Stromal cell of bone marrow (primary cell): Measurements from ENCODE around the gene MMS19.
"Not testable (repeated sequence)": the region's sequence is repeated elsewhere in the genome, so short reads cannot be mapped to it uniquely, and the experiment has no call there.

Experiments used
- DNase-seq: peaks from one replicate; pipeline ENCODE4 v3.0.0-alpha.2; 2012; ENCODE audit warnings: low read depth

The MMS19 gene

GRCh38 chr10:97528876-97529275, 30.7 kb upstream of the MMS19 start:
- DNase-seq, result not testable (repeated sequence)

DNA sequence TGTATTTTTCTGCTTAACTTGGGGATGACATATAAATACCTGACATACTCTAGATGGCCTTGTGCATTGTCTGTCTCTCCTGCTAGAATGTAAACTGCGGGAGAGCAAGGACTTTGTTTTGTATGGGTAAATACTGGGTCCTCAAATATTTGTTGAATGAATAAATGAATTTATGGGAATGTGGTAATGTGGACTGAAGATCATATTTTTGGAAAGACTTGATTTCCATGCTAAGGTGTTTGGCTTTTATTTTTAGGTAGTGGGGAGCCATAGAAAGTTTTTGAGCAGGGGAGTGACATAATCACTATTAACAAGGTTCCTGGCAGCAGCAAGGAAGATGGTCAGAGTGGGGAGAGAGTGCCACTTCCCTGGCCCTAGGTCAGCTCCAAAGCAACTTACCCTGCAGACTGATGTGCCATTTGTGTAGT, 27.5 kb upstream of the MMS19 start:
- DNase-seq, result no peak

DNA sequence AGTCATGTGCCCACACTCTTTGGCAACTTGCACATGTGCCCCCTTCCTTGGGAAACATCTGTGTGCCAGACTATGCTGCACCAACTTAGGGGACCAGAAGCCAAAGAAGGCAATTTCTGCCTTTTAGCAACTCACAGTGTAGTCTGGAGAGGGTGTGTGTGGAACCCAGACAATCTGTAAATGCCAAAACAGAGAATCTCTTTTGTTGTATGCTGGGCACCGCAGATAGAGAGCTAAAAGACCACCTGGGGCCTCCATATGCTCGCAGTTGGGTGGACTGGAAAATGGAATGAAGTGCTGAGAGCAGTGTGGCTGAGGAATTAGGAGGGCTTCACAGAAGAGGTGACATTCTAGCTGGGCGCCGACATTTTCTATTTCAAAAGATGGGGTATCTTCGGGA, 26.9 kb upstream of the MMS19 start:
- no peak for DNase-seq

- DNase-seq, result no peak
Observed at GRCh38 chr10:97522937-97523336, 24.7 kb upstream of the MMS19 start.

GRCh38 chr10:97522071-97522470, 23.8 kb upstream of the MMS19 start:
- no peak for DNase-seq

- DNase-seq, result no peak
Observed at GRCh38 chr10:97520978-97521761, 22.9 kb upstream of the MMS19 start.

GRCh38 chr10:97520520-97520919, 22.3 kb upstream of the MMS19 start:
- no peak for DNase-seq

DNA sequence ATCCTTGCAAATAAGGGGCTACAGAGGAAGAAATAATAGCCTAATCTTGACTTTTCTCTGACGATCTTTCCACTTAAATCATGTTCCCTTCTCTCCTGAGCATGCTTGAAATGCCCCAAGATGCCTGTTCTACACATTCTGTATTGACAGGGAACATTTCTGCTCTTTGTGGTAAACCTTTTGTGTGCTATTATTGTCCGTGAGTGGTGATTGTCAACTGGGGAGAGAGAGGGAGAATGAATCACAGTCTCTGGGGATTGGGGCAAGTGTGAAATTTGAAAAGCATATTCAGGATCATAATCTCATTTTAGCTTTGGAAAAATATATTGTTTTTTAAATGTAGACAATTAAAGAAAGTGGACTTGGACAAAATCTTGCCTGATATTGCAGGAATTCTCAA, 21.1 kb upstream of the MMS19 start:
- no peak for DNase-seq

DNA sequence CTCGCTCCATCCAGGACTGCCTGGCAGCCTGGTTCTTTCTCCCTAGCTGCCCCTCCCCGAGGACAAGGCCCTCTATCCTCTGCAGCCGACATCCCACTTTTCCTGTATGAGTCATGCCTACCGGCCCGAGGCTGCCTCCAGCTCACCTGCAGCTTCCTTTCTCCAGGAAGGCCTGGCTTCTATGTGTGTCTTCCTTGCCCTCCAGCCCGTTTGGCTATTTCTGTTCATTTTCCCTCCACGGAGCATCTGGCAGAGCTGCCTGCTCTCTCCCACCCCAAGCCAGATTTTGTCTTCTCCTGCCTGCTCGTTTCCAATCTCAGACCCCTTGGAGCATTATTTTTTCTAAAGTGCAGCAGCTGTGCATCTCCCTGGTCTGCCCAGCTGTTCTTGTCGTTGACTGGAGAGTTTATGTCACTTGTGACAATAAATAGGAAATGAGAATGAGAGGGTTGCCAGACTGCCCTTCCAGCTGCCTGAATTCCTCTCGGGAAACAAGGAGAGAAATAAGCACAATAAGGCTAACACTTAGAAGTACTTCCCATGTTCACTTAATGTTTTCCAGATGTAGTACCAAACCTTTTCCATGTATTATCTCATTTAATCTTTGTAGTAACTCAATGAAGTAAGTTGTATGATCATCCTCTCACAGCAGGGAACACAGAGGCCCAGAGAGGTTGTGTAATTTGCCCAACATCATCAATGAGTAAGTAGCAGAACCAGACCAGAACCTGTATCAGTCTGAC, 20.2 kb upstream of the MMS19 start:
- no peak for DNase-seq

- no peak for DNase-seq
Observed at GRCh38 chr10:97517778-97518300, 19.6 kb upstream of the MMS19 start.

DNA sequence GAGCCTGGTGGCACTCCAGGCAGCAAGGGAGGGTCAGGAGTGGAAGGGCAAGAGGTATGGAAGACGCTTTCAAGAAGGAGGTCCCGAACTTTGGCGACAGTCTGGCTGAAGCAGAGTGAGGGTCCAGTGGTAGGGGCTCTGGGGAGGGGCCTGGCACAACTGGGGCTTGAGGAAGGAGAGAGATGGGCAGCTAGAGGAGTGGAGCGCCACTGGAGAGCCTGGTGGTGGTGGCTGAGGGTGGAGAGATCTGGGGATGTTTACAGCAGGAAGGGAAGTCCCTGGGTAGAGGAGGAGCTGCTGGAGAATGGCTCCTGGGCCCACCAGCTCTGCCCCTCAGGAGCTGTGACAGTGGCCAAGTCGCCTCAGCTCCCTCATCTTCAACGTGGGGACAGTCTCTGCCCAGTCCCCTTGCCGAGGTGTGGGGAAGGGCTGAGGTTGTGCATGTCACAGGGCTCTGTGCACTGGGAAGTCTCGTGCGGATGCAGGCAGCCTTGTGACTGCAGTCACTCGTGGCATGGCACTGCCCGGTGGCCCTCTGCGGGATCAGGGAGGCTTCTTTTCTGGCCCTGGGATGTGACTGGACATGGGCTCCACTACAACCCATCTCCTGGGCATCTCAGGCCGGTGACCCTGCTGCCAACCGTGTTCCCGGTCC, 19.0 kb upstream of the MMS19 start:
- DNase-seq, result no peak

- no peak for DNase-seq
Observed at GRCh38 chr10:97515271-97515978, 17.2 kb upstream of the MMS19 start.

DNA sequence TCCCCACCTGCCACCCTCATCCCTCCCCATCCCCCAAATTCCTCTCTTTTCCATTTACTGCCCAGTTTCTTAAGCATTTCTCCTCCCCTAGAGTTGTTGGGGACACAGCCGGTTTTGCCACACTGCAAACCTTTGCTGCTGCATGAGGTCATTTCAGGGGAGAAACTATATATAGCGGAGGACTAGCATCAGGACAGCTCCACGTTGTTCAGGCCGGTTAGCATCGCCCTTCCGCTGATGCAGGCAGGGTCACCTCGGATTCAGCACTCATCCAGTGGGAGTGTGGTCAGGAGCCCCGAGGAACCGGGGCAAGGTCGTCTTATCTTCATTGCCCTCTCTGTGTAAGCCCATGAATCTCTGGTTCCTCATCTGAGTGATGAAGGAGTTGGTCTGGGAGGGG, 16.1 kb upstream of the MMS19 start:
- no peak for DNase-seq

DNA sequence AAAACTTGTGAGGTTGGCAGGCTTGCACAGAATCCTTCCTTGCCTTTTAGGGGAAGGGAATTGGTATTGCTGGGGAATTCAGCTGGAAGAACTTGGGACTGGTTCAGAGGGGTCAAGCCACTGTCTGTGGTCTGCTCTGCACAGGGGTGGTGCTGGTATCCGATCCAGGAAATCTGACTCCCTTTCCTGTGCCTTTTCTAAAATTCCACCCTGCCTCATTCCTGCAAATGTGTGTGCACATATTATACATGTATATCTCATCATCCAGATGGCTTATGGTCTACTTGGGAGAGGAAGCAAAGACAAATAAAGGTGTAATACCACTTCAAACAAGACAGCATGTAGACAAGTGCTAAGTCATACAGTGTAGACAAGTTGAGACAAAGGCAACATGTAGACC, 14.8 kb upstream of the MMS19 start:
- no peak for DNase-seq

DNA sequence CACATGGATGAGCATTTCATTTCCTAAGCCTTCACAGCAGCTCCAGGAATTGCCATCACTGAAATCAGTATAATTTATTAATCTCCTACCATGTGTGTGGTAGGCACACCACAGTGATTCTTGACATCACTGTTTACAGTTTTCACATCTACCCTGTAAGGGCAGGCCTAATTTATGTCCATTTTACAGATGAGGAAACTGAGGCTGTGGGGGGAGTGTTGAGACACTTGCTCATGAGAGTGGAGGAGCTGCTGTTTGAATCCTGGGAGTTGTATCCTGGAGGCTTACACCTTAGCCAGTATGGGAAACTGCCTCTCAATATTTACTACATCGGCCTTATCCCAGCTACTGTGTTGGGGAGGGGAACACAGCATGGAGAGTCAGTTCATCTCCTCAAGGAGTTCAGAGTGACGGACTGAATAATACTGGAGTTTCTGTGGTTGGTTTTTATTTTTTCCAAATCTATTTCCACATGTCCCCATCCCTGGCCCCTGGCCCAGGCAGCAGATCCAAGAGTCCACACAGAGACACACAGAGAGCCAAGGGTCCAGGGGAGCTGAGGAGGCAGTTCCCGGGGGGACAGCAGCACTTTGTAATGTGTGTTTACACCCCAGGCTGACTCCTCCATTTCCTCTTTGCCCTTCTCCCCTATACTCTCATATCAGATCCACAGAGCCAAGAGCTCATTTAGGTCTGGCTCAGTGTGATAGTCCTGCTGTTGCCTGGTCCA, 13.7 kb upstream of the MMS19 start:
- no peak for DNase-seq

DNA sequence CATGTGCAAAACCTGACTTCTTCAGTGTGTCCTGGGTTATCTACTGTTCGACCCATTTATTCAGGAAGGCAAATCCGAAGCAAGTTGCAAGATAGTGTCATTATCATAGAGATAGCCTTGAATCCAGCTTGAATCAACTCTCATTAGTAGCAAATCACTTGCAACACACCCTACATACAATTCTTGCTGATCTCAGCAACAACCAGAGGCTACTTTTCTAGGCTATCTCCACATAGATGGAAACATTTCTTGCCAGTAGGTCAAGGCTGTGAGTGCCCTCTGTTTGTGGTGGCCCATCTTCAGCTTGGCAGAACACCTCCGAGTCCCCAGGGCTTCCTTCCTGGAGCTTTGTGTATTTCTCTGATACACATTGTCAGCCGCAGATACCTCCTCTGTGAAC, 12.5 kb upstream of the MMS19 start:
- DNase-seq, result no peak

- no peak for DNase-seq
Observed at GRCh38 chr10:97509120-97509680, 11.0 kb upstream of the MMS19 start.

DNA sequence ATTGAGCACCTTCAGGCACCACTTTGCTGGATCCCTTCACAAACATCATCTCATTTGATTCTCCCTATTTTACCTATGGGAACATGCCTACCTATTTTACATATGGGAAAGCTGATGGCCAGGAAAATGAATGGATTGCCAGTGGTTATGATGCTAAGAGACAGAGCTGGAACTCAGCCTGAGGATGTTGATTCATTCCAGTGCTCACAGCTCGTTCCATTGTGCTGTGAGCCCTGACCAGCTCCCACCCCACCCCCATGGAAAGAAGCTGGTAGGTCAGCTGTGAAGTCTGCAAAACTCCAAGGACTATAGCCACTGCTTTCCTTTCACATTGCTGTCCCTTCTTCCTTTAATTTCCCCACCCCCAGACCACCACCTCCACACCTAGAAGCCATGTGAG, 10.1 kb upstream of the MMS19 start:
- DNase-seq, result peak; percentile 40

DNA sequence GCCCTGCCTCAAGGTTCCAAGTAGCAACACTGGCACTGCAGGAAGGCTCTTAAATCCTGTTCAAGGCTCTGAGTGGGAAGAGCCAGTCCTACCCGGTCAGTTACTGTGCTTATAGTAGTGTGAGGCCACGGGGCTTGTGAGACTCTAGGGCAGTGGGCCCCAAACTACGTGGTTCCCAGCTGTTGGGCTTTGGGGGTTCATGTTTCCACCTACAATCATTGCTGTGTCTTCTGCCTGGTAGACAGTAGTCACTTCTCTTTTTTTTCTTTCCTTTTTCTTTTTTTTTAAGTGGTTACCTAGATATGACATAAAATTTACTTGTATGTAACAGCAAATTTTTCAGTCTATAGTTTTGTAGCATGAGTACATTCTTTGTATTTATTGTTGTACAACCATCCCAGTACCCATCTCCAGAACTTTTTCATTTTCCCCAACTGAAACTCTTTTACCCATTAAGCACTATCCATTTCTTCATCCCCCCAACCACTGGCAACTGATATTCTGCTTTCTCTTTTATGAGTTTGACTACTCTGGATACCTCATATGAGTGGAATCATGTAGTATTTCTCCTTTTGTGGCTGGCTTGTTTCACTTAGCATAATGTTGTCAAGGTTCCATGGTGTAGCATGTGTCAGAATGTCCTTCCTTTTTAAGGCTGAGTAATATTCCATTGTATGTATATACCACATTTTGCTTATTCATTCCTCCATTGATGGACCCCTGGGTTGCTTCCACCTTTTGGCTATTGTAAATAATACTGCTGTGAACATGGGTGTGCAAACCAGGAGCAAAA, 8.2 kb upstream of the MMS19 start:
- DNase-seq, result no peak

DNA sequence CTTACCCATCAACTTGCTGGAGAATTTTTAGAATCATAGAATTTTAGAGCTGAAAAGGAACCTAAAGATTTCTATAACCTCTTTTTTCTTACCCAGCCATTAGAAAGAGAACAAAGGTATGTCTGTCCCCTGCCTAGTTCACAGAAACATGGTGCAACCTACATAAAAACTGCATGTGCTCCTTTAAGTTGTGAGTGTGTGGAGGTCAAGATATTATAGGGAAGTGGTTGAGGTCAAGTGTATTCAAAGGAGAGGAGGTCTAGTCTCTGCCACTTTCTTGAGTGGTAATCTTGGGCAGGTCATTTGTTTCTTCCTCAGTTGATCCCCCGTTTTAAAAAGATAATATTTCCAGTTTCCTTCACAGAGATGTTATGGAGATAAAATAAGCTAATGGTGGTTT, 6.9 kb upstream of the MMS19 start:
- no peak for DNase-seq
